HG02884 (cell line): ENCODE data around the gene GJB3.
"Not testable (repeated sequence)": the region's sequence is repeated elsewhere in the genome, so short reads cannot be mapped to it uniquely, and the experiment has no call there.

Experiments used
- ATAC-seq: cut with Tn5 transposase; IDR thresholded peaks from one replicate; pipeline ENCODE4 v1.9.1; 2021; ENCODE audit warnings: mild to moderate bottlenecking, moderate library complexity; ENCODE audit not compliant: unreplicated experiment

The GJB3 gene

GRCh38 chr1:34759503-34760357 is 21.3 kb upstream of the GJB3 start, which contains the start of gene GJB4:
Gene GJB4 (plus strand): TSS chr1:34759740. CDS start chr1:34761255, 1,515 bp downstream.
- no peak for ATAC-seq

- no peak for ATAC-seq
These were observed 19.7 kb upstream of the GJB3 start for GRCh38 chr1:34761176-34761761.

GRCh38 chr1:34761776-34762307 is 19.2 kb upstream of the GJB3 start:
- no peak for ATAC-seq

- no peak for ATAC-seq
These were observed 18.4 kb upstream of the GJB3 start for GRCh38 chr1:34762474-34763141.

GRCh38 chr1:34763142-34763781 is 17.8 kb upstream of the GJB3 start:
- ATAC-seq = no peak

- ATAC-seq = no peak
These were observed 12.2 kb upstream of the GJB3 start for GRCh38 chr1:34768856-34769255.

- no peak for ATAC-seq
These were observed 10.0 kb upstream of the GJB3 start for GRCh38 chr1:34770891-34771504.

GRCh38 chr1:34771573-34772371 is 9.2 kb upstream of the GJB3 start:
- no peak for ATAC-seq

GRCh38 chr1:34773114-34773513 is 7.9 kb upstream of the GJB3 start:
- ATAC-seq = not testable (repeated sequence)

GRCh38 chr1:34774957-34775356 is 6.1 kb upstream of the GJB3 start:
- ATAC-seq = no peak

- ATAC-seq = no peak
These were observed 4.1 kb upstream of the GJB3 start for GRCh38 chr1:34776911-34777310.

- no peak for ATAC-seq
These were observed 3.3 kb upstream of the GJB3 start for GRCh38 chr1:34777519-34778321.

GRCh38 chr1:34778381-34778780 is 2.6 kb upstream of the GJB3 start:
- no peak for ATAC-seq

- no peak for ATAC-seq
These were observed 2.0 kb upstream of the GJB3 start for GRCh38 chr1:34779005-34779404.

GRCh38 chr1:34779526-34779925 is 1.5 kb upstream of the GJB3 start:
- ATAC-seq = no peak

- ATAC-seq = no peak
These were observed 1.1 kb upstream of the GJB3 start for GRCh38 chr1:34779962-34780361.

- ATAC-seq = no peak
These were observed 486 bp upstream of the GJB3 start for GRCh38 chr1:34780528-34780927.

- no peak for ATAC-seq
These were observed 904 bp downstream of the GJB3 start for GRCh38 chr1:34781844-34782391.

GRCh38 chr1:34784751-34785221 is 3.8 kb downstream of the GJB3 start:
- ATAC-seq = no peak
